Adrenal gland (tissue), 12 donors: Measurements from ENCODE around the gene CLIP1. TPM values are rescaled to one million over a fixed set of nuclear protein-coding genes. Genes with fewer than 3 reads are reported as not detected.

Experiments used
- DNase-seq, 7 donors: peaks; one replicate each; pipeline ENCODE4 v3.0.0-alpha.2; 2019 to 2020
- H3K27ac ChIP-seq, 5 donors: fragments of 200-600 bp; sonication (generic) in 4 of 5; 1 replicate in 3 of 5; 2 replicates in 2 of 5; pipeline versions ENCODE4 v1.5.1 to v1.8.0; 2016 to 2020; ENCODE audit warnings: mild to moderate bottlenecking in 1 of 5
- H3K27me3 ChIP-seq: fragments of 200-600 bp; 2 replicates; pipeline ENCODE4 v1.8.0; 2021
- H3K36me3 ChIP-seq, 2 donors: fragments of 200-600 bp; replicated peaks in 1 of 2; 1 replicate in 1 of 2; 2 replicates in 1 of 2; pipeline versions ENCODE4 v1.5.1 to v1.8.0; 2018 to 2022
- H3K4me1 ChIP-seq, 2 donors: fragments of 200-600 bp; replicated peaks in 1 of 2; 1 replicate in 1 of 2; 2 replicates in 1 of 2; pipeline versions ENCODE4 v1.5.1 to v1.8.0; 2018 to 2021
- H3K4me3 ChIP-seq, 4 donors: fragments of 200-600 bp; sonication (generic) in 3 of 4; one replicate each; pipeline ENCODE4 v1.5.1; 2016 to 2018
- H3K9me3 ChIP-seq, 3 donors: fragments of 200-600 bp; sonication (generic) in 1 of 3; replicated peaks in 1 of 3; 1 replicate in 2 of 3; 2 replicates in 1 of 3; pipeline versions ENCODE4 v1.5.1 to v1.8.0; 2016 to 2021
- CTCF ChIP-seq, 6 experiments: fragments of 450-650 bp in 4 of 6; fragments of 200-600 bp in 2 of 6; sonication (generic) in 1 of 6; IDR thresholded peaks; 1 replicate in 5 of 6; 2 replicates in 1 of 6; pipeline versions ENCODE4 v1.5.1 to v1.8.0; 2016 to 2021; ENCODE audit warnings: antibody characterized with exemption in 6 of 6, mild to moderate bottlenecking in 2 of 6, moderate library complexity in 1 of 6
- POLR2A ChIP-seq, 2 donors: fragments of 450-650 bp; IDR thresholded peaks; one replicate each; pipeline ENCODE4 v1.6.1; 2017; ENCODE audit warnings: antibody characterized with exemption in 2 of 2, mild to moderate bottlenecking in 2 of 2, moderate library complexity in 1 of 2
- WGBS, 4 donors: extraction: QIAGEN DNeasy Blood & Tissue Kit in 2 of 4; methylation state at CpG; one replicate each; pipeline versions ENCODE4 v1.1.5 to v1.1.7; 2013 to 2017; 5-methylcytosine and 5-hydroxymethylcytosine counted together
- intact Hi-C, 2 donors: fragments of 100-400 bp; cut with DNase I; formaldehyde crosslinking; loops; one replicate each; pipeline versions ENCODE4 v1.14.1 to v1.15.0; 2022 to 2023
- polyA plus RNA-seq, 3 donors: library from polyadenylated mRNA; stranded (reverse); fragments of 200-250 nt in 2 of 3; fragments of 350-450 nt in 1 of 3; fragmentation: Illumina TruSeq in 1 of 3; extraction: RNeasy Lipid Tissue Mini Kit (QIAGEN cat#74804) in 1 of 3; gene quantifications; one replicate each; pipeline ENCODE4 v1.2.3, GENCODE V29; 2013 to 2014
- total RNA-seq, 9 donors: library from RNA; depleted of rRNA in 4 of 9; stranded (reverse); fragments of >200 nt in 4 of 9; fragments of 120-200 nt in 1 of 9; fragmentation: NEBNext Ultra II Directional in 1 of 9; extraction: Animal tissue kit (Norgen Biotek cat#: 25700) in 1 of 9; gene quantifications; one replicate each; pipeline versions ENCODE4 v1.1.0 to v1.2.4, GENCODE V29; 2013 to 2023
- donor health status: healthy with polysubstance abuse.
- donor health status: Bipolar disorder and iron deficiency.
- donor health status: DM: yes; HTN: yes; CAD: no.
- donor health status: DM: no; HTN: no; CAD: no.
- donor health status: DM: no; HTN: no; CAD: no.
- donor health status: DM: yes; HTN: yes; CAD: no.

CLIP1 gene
- total and polyA plus RNA-seq, 12 donors, result 22.8 to 134 (median 88.9) TPM

GRCh38 chr12:122326586-122326985 lies 95.9 kb downstream of the CLIP1 start:
- H3K36me3 ChIP-seq, result peaks cover 0 to 43% of the 10 kb centered on the region in 2 donors
- H3K27ac ChIP-seq, result no peak overlapping the region
- 83 to 86% (median 86%) methylated on average over 5 of the region's 5 CpGs for WGBS, 4 donors
- H3K27me3 ChIP-seq, result no peaks in the 10 kb centered on the region
- intact Hi-C loops, result no loop called here
- TF ChIP-seq POLR2A (IDR thresholded peaks at IDR 0.05), result no peak
- TF ChIP-seq CTCF (IDR thresholded peaks at IDR 0.05), result no peak
- no peak for DNase-seq
- no peaks in the 10 kb centered on the region for H3K9me3 ChIP-seq
- H3K4me3 ChIP-seq, result no peak overlapping the region
- H3K4me1 ChIP-seq, result no peaks in the 10 kb centered on the region

GRCh38 chr12:122323311-122324019 lies 99.0 kb downstream of the CLIP1 start:
- TF ChIP-seq CTCF (IDR thresholded peaks at IDR 0.05) (no peak), POLR2A (IDR thresholded peaks at IDR 0.05) (no peak)
- Histone ChIP-seq H3K27ac (no peak overlapping the region), H3K4me1 (peaks cover 8 to 9% of the 10 kb centered on the region in 2 donors), H3K4me3 (no peak overlapping the region), H3K36me3 (peaks cover 0 to 46% of the 10 kb centered on the region in 2 donors), H3K9me3 (no peaks in the 10 kb centered on the region), H3K27me3 (no peaks in the 10 kb centered on the region)
- intact Hi-C loops, result no loop called here
- WGBS, 4 donors, result 94 to 98% (median 96%) methylated on average over 14 to 18 of the region's 18 CpGs
- no peak for DNase-seq

- TF ChIP-seq CTCF (IDR thresholded peaks at IDR 0.05) (no peak), POLR2A (IDR thresholded peaks at IDR 0.05) (no peak)
- peaks cover 9 to 12% of the 10 kb centered on the region in 2 donors for H3K4me1 ChIP-seq
- no peaks in the 10 kb centered on the region for H3K9me3 ChIP-seq
- H3K4me3 ChIP-seq, result no peak overlapping the region
- WGBS, 4 donors, result 83 to 87% (median 84%) methylated on average over 8 of the region's 8 CpGs
- intact Hi-C loops, result no loop called here
- H3K36me3 ChIP-seq, result peaks cover 0 to 42% of the 10 kb centered on the region in 2 donors
- H3K27ac ChIP-seq, result no peak overlapping the region
- no peak for DNase-seq
- no peaks in the 10 kb centered on the region for H3K27me3 ChIP-seq
Measured at GRCh38 chr12:122322501-122322900, 100.0 kb downstream of the CLIP1 start.

- peak in 6 of 7 donors; percentile 38 to 74 (median 61) for DNase-seq
- WGBS, 4 donors, result 64 to 71% (median 69%) methylated on average over 8 of the region's 8 CpGs
- Histone ChIP-seq H3K27me3 (no peaks in the 10 kb centered on the region), H3K4me1 (peaks cover 9 to 12% of the 10 kb centered on the region in 2 donors), H3K27ac (peak overlapping the region; percentile 47 to 80 (median 71)), H3K9me3 (no peaks in the 10 kb centered on the region), H3K36me3 (peaks cover 0 to 46% of the 10 kb centered on the region in 2 donors), H3K4me3 (no peak overlapping the region)
- TF ChIP-seq POLR2A (IDR thresholded peaks at IDR 0.05), result peak in 1 of 2 donors; percentile 9
- no peak for TF ChIP-seq CTCF (IDR thresholded peaks at IDR 0.05)
- intact Hi-C loops, result no loop called here
Measured at GRCh38 chr12:122318607-122319605, 103.6 kb downstream of the CLIP1 start.
